HepG2 (cell line): ENCODE measurements around the gene TBC1D24. TPM values are rescaled to one million over a fixed set of nuclear protein-coding genes. Genes with fewer than 3 reads are reported as not detected.
A peak's percentile ranks its signal among the peaks of the same experiment; 100 is the strongest.

Experiments
- AGO1 ChIP-seq: fragments of 200-400 bp; formaldehyde crosslinking; IDR thresholded peaks from 2 replicates; pipeline ENCODE4 v1.6.1; 2017; ENCODE audit warnings: mild to moderate bottlenecking, low read depth, low read length, moderate library complexity; ENCODE audit not compliant: poor library complexity, severe bottlenecking
- ATF1 ChIP-seq: IDR thresholded peaks from 2 replicates; pipeline ENCODE4 v1.6.1; 2016; ENCODE audit warnings: mild to moderate bottlenecking, control low read depth
- CENPT ChIP-seq: sonication (generic); formaldehyde crosslinking; IDR thresholded peaks from 2 replicates; pipeline ENCODE4 v1.8.0; 2022; ENCODE audit warnings: low read depth, mild to moderate bottlenecking, moderate library complexity, missing genetic modification reagents
- FOXC1 ChIP-seq: sonication (generic); formaldehyde crosslinking; IDR thresholded peaks from 2 replicates; pipeline ENCODE4 v1.8.0; 2022; ENCODE audit warnings: mild to moderate bottlenecking, missing genetic modification reagents, borderline replicate concordance
- FOXP4 ChIP-seq: sonication (generic); formaldehyde crosslinking; IDR thresholded peaks from 2 replicates; pipeline ENCODE4 v1.4.0; 2020; ENCODE audit warnings: missing genetic modification reagents
- PAX8 ChIP-seq: sonication (generic); formaldehyde crosslinking; IDR thresholded peaks from 2 replicates; pipeline ENCODE4 v1.8.0; 2022; ENCODE audit warnings: mild to moderate bottlenecking, missing genetic modification reagents, borderline replicate concordance
- SKIL ChIP-seq: sonication (generic); formaldehyde crosslinking; IDR thresholded peaks from 2 replicates; pipeline ENCODE4 v1.8.0; 2022; ENCODE audit warnings: missing genetic modification reagents, mild to moderate bottlenecking, moderate library complexity, borderline replicate concordance
- SRSF1 ChIP-seq: fragments of 200-400 bp; formaldehyde crosslinking; optimal IDR thresholded peaks from 2 replicates; pipeline ENCODE3; 2017; ENCODE audit warnings: mild to moderate bottlenecking, low read depth, low read length, moderate library complexity
- TBX2 ChIP-seq: sonication (generic); formaldehyde crosslinking; IDR thresholded peaks from 2 replicates; pipeline ENCODE4 v1.5.0; 2020; ENCODE audit warnings: missing genetic modification reagents, mild to moderate bottlenecking, borderline replicate concordance
- YY1 ChIP-seq: IDR thresholded peaks from 2 replicates; pipeline ENCODE4 v1.6.1; 2011; ENCODE audit warnings: low read length, low read depth, moderate library complexity, mild to moderate bottlenecking; ENCODE audit not compliant: insufficient read depth, insufficient replicate concordance
- ZBTB42 ChIP-seq: sonication (generic); formaldehyde crosslinking; IDR thresholded peaks from 2 replicates; pipeline ENCODE4 v1.5.0; 2020; ENCODE audit warnings: mild to moderate bottlenecking, missing genetic modification reagents
- ZNF207 ChIP-seq: fragments of 450-650 bp; IDR thresholded peaks from 2 replicates; pipeline ENCODE4 v1.6.1; 2016; ENCODE audit warnings: antibody characterized with exemption, borderline replicate concordance
- ZNF260 ChIP-seq: sonication (generic); formaldehyde crosslinking; IDR thresholded peaks from 2 replicates; pipeline ENCODE4 v1.4.0; 2020; ENCODE audit warnings: missing genetic modification reagents, low read depth, mild to moderate bottlenecking, borderline replicate concordance
- ZNF446 ChIP-seq: sonication (generic); formaldehyde crosslinking; IDR thresholded peaks from 2 replicates; pipeline ENCODE4 v1.5.0; 2020; ENCODE audit warnings: mild to moderate bottlenecking, missing genetic modification reagents
- ZNF550 ChIP-seq: sonication (generic); formaldehyde crosslinking; IDR thresholded peaks from 2 replicates; pipeline ENCODE4 v1.4.0; 2020; ENCODE audit warnings: mild to moderate bottlenecking, missing genetic modification reagents, borderline replicate concordance
- ZNF768 ChIP-seq: sonication (generic); formaldehyde crosslinking; IDR thresholded peaks from 2 replicates; pipeline ENCODE4 v1.4.0; 2020; ENCODE audit warnings: missing genetic modification reagents
- ZSCAN22 ChIP-seq: sonication (generic); formaldehyde crosslinking; IDR thresholded peaks from 2 replicates; pipeline ENCODE4 v1.4.0; 2020; ENCODE audit warnings: mild to moderate bottlenecking, missing genetic modification reagents
- polyA plus RNA-seq, 8 experiments: library from polyadenylated mRNA; depleted of rRNA in 3 of 8; stranded (reverse) in 7 of 8; unstranded in 1 of 8; fragments of >200 nt; fragmentation: Illumina TruSeq in 4 of 8; extraction: Trizol in 4 of 8; gene quantifications; 2 replicates each; pipeline versions ENCODE4 v1.2.1 to v1.2.3, GENCODE V29; 2011 to 2016; ENCODE audit warnings: low read depth in 4 of 8, missing spikeins in 1 of 8, mixed read lengths in 1 of 8; ENCODE audit not compliant: insufficient read depth in 1 of 8
- total RNA-seq, 5 experiments: library from RNA; depleted of rRNA; stranded (reverse); fragments of >200 nt; fragmentation: Illumina TruSeq; extraction: Trizol; gene quantifications; 2 replicates each; pipeline ENCODE4 v1.2.3, GENCODE V29; 2016; ENCODE audit warnings: low read depth in 1 of 5
- TF ChIP-seq, protein P1 (sequence below): sonication (generic); formaldehyde crosslinking; IDR thresholded peaks from 2 replicates; pipeline ENCODE4 v1.4.0; 2020; ENCODE audit warnings: missing genetic modification reagents, borderline replicate concordance

Gene TBC1D24
- total and polyA plus RNA-seq, 2 of the 13 experiments (the other 11 are each of a cell fraction or from before 2014, with no cell fraction given), result 7.7 to 13.7 TPM

- TF ChIP-seq, protein P1, sequence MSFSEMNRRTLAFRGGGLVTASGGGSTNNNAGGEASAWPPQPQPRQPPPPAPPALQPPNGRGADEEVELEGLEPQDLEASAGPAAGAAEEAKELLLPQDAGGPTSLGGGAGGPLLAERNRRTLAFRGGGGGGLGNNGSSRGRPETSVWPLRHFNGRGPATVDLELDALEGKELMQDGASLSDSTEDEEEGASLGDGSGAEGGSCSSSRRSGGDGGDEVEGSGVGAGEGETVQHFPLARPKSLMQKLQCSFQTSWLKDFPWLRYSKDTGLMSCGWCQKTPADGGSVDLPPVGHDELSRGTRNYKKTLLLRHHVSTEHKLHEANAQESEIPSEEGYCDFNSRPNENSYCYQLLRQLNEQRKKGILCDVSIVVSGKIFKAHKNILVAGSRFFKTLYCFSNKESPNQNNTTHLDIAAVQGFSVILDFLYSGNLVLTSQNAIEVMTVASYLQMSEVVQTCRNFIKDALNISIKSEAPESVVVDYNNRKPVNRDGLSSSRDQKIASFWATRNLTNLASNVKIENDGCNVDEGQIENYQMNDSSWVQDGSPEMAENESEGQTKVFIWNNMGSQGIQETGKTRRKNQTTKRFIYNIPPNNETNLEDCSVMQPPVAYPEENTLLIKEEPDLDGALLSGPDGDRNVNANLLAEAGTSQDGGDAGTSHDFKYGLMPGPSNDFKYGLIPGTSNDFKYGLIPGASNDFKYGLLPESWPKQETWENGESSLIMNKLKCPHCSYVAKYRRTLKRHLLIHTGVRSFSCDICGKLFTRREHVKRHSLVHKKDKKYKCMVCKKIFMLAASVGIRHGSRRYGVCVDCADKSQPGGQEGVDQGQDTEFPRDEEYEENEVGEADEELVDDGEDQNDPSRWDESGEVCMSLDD (CRISPR knock-in tag), result no peak
- TF ChIP-seq SKIL (CRISPR knock-in tag) (no peak), ZBTB42 (CRISPR knock-in tag) (no peak), FOXP4 (CRISPR knock-in tag) (no peak), ZSCAN22 (CRISPR knock-in tag) (0 out of 2 replicates have a peak, but pooled peaks have one; percentile 5), TBX2 (CRISPR knock-in tag) (no peak), SRSF1 (peak; percentile 1), ZNF550 (CRISPR knock-in tag) (no peak), FOXC1 (CRISPR knock-in tag) (no peak), ZNF207 (no peak), AGO1 (peak; percentile 24), ATF1 (no peak), PAX8 (CRISPR knock-in tag) (no peak), ZNF768 (CRISPR knock-in tag) (no peak), ZNF260 (CRISPR knock-in tag) (no peak), CENPT (CRISPR knock-in tag) (no peak), YY1 (no peak), ZNF446 (no peak)
Measured at GRCh38 chr16:2471016-2471652, 3.8 kb upstream of the TBC1D24 start, which contains the start of gene NTN3 (continued).
